ENCODE results near the gene CCDC102B.
"Not testable (repeated sequence)": the region's sequence is repeated elsewhere in the genome, so short reads cannot be mapped to it uniquely, and the experiment has no call there.

Gene CCDC102B

DNA sequence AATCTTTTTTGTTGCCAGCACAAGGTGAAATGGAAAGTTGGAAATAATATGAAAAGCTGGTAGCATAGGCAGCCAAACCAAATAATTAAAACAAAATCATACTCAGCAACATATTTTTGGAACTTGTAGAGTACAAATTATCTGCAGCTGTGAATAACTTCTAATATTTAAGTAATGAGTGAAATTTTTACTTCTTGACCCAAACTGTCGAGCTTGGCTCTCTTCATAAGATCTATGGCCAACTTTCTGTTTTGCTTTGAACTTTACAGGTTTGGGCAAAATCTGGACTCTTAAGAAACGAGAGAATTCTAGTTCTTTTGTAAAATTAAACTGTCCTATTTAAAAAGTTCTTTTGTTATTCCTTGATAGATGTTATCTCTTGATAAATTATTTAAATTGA, 25.6 kb upstream of the CCDC102B start:
- Histone ChIP-seq H3K4me3 (ENCODE audit: control insufficient read depth in 1 of 7, extremely low read depth in 1 of 7, insufficient read depth in 4 of 7, low read depth in 2 of 7, low read length in 6 of 7) (no peak overlapping the region), H3K27me3 (replicated peaks in 2 of 5; ENCODE audit: control insufficient read depth in 4 of 5, insufficient read depth in 5 of 5, low read length in 4 of 5) (no peaks in the 10 kb centered on the region), H3K27ac (ENCODE audit: insufficient read depth in 1 of 2, low read depth in 1 of 2, low read length in 2 of 2, poor library complexity in 1 of 2, severe bottlenecking in 2 of 2) (no peak overlapping the region), H3K4me1 (ENCODE audit: control extremely low read depth in 1 of 4, control insufficient read depth in 4 of 4, insufficient read depth in 4 of 4, low read length in 3 of 4) (no peaks in the 10 kb centered on the region), H3K9me3 (ENCODE audit: control extremely low read depth in 1 of 5, control insufficient read depth in 4 of 5, insufficient read depth in 2 of 5, low read depth in 1 of 5, low read length in 4 of 5) (no peaks in the 10 kb centered on the region), H3K36me3 (ENCODE audit: control insufficient read depth in 4 of 4, insufficient read depth in 4 of 4, low read length in 3 of 4) (no peaks in the 10 kb centered on the region)
- 100% methylated on average over 1 of the region's 2 CpGs for WGBS (ENCODE audit: insufficient coverage)
- no peak for DNase-seq
- CTCF ChIA-PET: no interaction called here
- POLR2A ChIA-PET: no interaction called here

DNA sequence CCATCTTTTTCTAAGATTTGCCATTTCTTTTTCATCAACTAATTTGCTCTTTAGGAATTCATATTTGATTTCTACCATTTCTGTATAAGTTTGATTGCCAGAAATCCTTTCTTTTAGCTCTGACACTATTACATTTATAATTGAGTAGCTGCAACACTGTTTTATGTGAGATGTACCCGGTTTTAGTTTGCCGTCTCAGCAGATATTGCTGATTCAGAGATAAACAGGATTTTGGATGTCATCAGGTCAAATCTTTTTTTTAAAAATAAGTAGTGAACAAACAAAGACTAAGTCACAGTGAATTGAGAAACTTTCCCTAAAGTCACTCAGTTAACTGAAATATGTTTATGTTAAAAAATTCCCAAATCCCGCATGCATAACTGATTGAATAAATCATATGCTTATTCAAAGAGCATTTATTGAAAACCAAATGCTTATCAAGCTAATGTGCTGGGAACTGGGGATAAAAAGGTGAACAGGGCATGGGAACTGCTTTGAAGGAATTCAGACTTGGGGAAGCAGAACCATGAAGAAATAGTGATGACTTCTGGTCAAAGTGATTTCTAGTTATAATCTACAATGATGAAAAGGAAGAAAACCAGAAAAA, 19.5 kb upstream of the CCDC102B start:
- CTCF ChIA-PET: no interaction called here

DNA sequence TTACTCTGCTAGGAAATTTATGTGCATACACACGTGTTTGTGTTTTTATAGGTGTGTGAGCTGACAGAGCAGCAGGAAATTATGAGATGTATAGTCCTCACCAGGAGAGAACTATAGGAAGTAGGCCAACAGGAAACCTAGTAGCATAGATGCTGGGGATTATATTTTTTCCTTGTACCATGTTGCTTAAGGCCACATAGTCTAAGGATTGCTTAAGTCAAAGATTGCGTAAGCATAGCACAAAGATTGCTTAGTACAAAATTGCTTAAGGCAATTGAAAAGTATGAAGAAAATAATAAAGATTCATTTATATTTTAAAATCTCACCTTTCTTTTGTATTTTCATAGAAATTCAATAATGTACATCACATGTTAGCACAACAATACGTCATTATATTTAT, 18.7 kb upstream of the CCDC102B start:
- no peaks in the 10 kb centered on the region for H3K4me1 ChIP-seq (ENCODE audit: control extremely low read depth in 1 of 4, control insufficient read depth in 4 of 4, insufficient read depth in 4 of 4, low read length in 3 of 4)
- H3K27me3 ChIP-seq (replicated peaks in 2 of 5; ENCODE audit: control insufficient read depth in 4 of 5, insufficient read depth in 5 of 5, low read length in 4 of 5): no peaks in the 10 kb centered on the region
- no peak for DNase-seq
- no peak overlapping the region for H3K27ac ChIP-seq (ENCODE audit: insufficient read depth in 1 of 2, low read depth in 1 of 2, low read length in 2 of 2, poor library complexity in 1 of 2, severe bottlenecking in 2 of 2)
- ChIA-PET CTCF (no interaction called here), POLR2A (no interaction called here)
- no CpG with 5 or more reads among the region's 3 CpGs for WGBS (ENCODE audit: insufficient coverage)
- H3K4me3 ChIP-seq (ENCODE audit: control insufficient read depth in 1 of 7, extremely low read depth in 1 of 7, insufficient read depth in 4 of 7, low read depth in 2 of 7, low read length in 6 of 7): no peak overlapping the region
- H3K36me3 ChIP-seq (ENCODE audit: control insufficient read depth in 4 of 4, insufficient read depth in 4 of 4, low read length in 3 of 4): no peaks in the 10 kb centered on the region
- no peaks in the 10 kb centered on the region for H3K9me3 ChIP-seq (ENCODE audit: control extremely low read depth in 1 of 5, control insufficient read depth in 4 of 5, insufficient read depth in 2 of 5, low read depth in 1 of 5, low read length in 4 of 5)

More for the DNA sequence above, 19.5 kb upstream of the CCDC102B start:
- Histone ChIP-seq H3K9me3 (ENCODE audit: control extremely low read depth in 1 of 5, control insufficient read depth in 4 of 5, insufficient read depth in 2 of 5, low read depth in 1 of 5, low read length in 4 of 5) (no peaks in the 10 kb centered on the region), H3K27ac (ENCODE audit: insufficient read depth in 1 of 2, low read depth in 1 of 2, low read length in 2 of 2, poor library complexity in 1 of 2, severe bottlenecking in 2 of 2) (no peak overlapping the region), H3K36me3 (ENCODE audit: control insufficient read depth in 4 of 4, insufficient read depth in 4 of 4, low read length in 3 of 4) (no peaks in the 10 kb centered on the region), H3K4me1 (ENCODE audit: control extremely low read depth in 1 of 4, control insufficient read depth in 4 of 4, insufficient read depth in 4 of 4, low read length in 3 of 4) (no peaks in the 10 kb centered on the region), H3K27me3 (replicated peaks in 2 of 5; ENCODE audit: control insufficient read depth in 4 of 5, insufficient read depth in 5 of 5, low read length in 4 of 5) (no peaks in the 10 kb centered on the region), H3K4me3 (ENCODE audit: control insufficient read depth in 1 of 7, extremely low read depth in 1 of 7, insufficient read depth in 4 of 7, low read depth in 2 of 7, low read length in 6 of 7) (no peak overlapping the region)
- no CpG with 5 or more reads among the region's 3 CpGs for WGBS (ENCODE audit: insufficient coverage)
- no peak for DNase-seq
- POLR2A ChIA-PET: no interaction called here

DNA sequence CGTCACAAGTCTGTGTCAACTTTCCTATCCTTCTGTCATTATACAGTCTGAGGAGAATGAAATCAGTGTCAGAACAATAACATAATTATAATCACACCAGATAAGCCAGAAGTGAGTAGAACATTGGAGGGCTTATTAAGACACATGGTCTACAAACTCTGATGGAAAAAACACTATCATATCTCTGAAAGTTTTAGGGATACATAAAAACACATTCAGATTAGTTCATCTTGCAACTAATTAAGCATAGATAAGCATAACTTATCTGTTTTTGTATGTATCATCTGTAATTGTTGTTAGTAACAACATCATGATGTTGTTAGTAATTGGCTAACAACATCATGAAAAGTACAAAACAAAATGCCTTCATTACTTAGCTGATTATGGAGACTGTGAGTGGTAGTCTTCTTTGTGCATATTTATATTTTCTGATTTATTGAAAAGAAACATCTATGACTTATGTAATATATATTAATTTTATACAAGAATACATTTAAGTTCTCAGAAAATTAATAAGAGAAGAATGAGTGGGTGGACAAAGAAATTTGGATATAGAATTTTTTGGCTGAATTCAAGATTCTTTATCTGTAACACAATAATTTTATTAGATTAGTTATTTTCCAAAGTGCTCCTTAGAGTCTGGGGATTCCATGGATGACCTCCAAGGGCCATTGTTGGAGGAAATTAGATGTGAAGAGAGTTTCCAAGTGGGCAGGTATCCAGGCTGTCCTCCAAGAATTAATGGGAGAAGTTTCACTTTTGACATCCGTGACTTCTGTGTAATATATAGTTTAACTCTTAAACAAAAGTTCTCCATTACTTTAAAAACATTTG, 16.9 kb upstream of the CCDC102B start:
- H3K4me3 ChIP-seq (ENCODE audit: control insufficient read depth in 1 of 7, extremely low read depth in 1 of 7, insufficient read depth in 4 of 7, low read depth in 2 of 7, low read length in 6 of 7): no peak overlapping the region
- H3K36me3 ChIP-seq (ENCODE audit: control insufficient read depth in 4 of 4, insufficient read depth in 4 of 4, low read length in 3 of 4): no peaks in the 10 kb centered on the region
- DNase-seq: no peak
- ChIA-PET CTCF (no interaction called here), POLR2A (no interaction called here)
- H3K27ac ChIP-seq (ENCODE audit: insufficient read depth in 1 of 2, low read depth in 1 of 2, low read length in 2 of 2, poor library complexity in 1 of 2, severe bottlenecking in 2 of 2): no peak overlapping the region
- H3K27me3 ChIP-seq (replicated peaks in 2 of 5; ENCODE audit: control insufficient read depth in 4 of 5, insufficient read depth in 5 of 5, low read length in 4 of 5): no peaks in the 10 kb centered on the region
- no peaks in the 10 kb centered on the region for H3K4me1 ChIP-seq (ENCODE audit: control extremely low read depth in 1 of 4, control insufficient read depth in 4 of 4, insufficient read depth in 4 of 4, low read length in 3 of 4)
- H3K9me3 ChIP-seq (ENCODE audit: control extremely low read depth in 1 of 5, control insufficient read depth in 4 of 5, insufficient read depth in 2 of 5, low read depth in 1 of 5, low read length in 4 of 5): no peaks in the 10 kb centered on the region
- WGBS (ENCODE audit: insufficient coverage): no CpG with 5 or more reads among the region's 2 CpGs

DNA sequence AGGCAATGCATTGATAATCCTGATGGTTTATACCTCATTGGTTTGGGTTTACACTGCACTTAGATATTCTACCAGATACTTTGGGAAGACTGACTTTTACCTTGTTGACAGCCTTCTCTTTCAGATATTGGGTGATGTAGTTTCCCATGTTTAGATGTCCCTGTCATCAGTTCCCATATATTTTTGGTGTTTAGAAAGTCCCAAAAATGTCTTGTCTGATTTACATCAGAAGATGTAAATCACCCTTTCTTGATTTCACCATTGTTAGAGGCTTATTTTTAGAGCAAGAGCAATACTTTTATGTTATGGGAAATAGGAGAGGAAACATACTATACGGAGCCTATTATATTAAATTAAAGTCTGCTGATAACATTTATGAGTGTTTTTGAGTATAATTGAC, 14.4 kb upstream of the CCDC102B start:
- POLR2A ChIA-PET: no interaction called here
- H3K36me3 ChIP-seq (ENCODE audit: control insufficient read depth in 4 of 4, insufficient read depth in 4 of 4, low read length in 3 of 4): no peaks in the 10 kb centered on the region
- no peak overlapping the region for H3K4me3 ChIP-seq (ENCODE audit: control insufficient read depth in 1 of 7, extremely low read depth in 1 of 7, insufficient read depth in 4 of 7, low read depth in 2 of 7, low read length in 6 of 7)
- CTCF ChIA-PET: no interaction called here
- no peaks in the 10 kb centered on the region for H3K4me1 ChIP-seq (ENCODE audit: control extremely low read depth in 1 of 4, control insufficient read depth in 4 of 4, insufficient read depth in 4 of 4, low read length in 3 of 4)
- H3K9me3 ChIP-seq (ENCODE audit: control extremely low read depth in 1 of 5, control insufficient read depth in 4 of 5, insufficient read depth in 2 of 5, low read depth in 1 of 5, low read length in 4 of 5): no peaks in the 10 kb centered on the region
- no peak overlapping the region for H3K27ac ChIP-seq (ENCODE audit: insufficient read depth in 1 of 2, low read depth in 1 of 2, low read length in 2 of 2, poor library complexity in 1 of 2, severe bottlenecking in 2 of 2)
- H3K27me3 ChIP-seq (replicated peaks in 2 of 5; ENCODE audit: control insufficient read depth in 4 of 5, insufficient read depth in 5 of 5, low read length in 4 of 5): no peaks in the 10 kb centered on the region
- no peak for DNase-seq
- WGBS (ENCODE audit: insufficient coverage): no CpG with 5 or more reads among the region's 1 CpG

DNA sequence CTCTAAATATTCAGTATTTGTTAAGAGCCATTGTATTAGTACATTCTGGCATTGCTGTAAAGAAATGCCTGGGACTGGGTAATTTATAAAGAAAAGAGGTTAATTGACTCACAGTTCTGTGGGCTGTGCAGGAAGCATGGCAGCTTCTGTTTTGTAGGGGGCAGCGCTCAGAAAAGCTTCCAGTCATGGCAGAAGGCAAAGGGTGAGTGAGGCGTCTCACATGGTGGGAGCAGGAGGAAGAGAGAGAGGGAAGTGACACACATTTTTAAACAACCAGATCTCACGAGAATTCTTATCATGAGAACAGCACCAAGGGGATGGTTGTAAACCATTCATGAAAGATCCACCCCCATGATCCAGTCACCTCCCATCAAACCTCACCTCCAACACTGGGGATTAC, 13.8 kb upstream of the CCDC102B start:
- POLR2A ChIA-PET: no interaction called here

DNA sequence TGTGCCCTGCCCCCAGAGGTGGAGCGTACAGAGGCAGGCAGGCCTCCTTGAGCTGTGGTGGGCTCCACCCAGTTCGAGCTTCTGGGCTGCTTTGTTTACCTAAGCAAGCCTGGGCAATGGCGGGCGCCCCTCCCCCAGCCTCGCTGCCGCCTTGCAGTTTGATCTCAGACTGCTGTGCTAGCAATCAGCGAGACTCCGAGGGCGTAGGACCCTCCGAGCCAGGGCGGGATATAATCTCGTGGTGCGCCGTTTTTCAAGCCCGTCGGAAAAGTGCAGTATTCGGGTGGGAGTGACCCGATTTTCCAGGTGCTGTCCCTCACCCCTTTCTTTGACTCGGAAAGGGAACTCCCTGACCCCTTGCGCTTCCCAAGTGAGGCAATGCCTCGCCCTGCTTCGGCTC, 7.6 kb upstream of the CCDC102B start:
- H3K4me1 ChIP-seq (ENCODE audit: control extremely low read depth in 1 of 4, control insufficient read depth in 4 of 4, insufficient read depth in 4 of 4, low read length in 3 of 4); H3K36me3 ChIP-seq (ENCODE audit: control insufficient read depth in 4 of 4, insufficient read depth in 4 of 4, low read length in 3 of 4); POLR2A ChIA-PET; H3K27me3 ChIP-seq (replicated peaks in 2 of 5; ENCODE audit: control insufficient read depth in 4 of 5, insufficient read depth in 5 of 5, low read length in 4 of 5); H3K27ac ChIP-seq (ENCODE audit: insufficient read depth in 1 of 2, low read depth in 1 of 2, low read length in 2 of 2, poor library complexity in 1 of 2, severe bottlenecking in 2 of 2); DNase-seq; CTCF ChIA-PET; H3K9me3 ChIP-seq (ENCODE audit: control extremely low read depth in 1 of 5, control insufficient read depth in 4 of 5, insufficient read depth in 2 of 5, low read depth in 1 of 5, low read length in 4 of 5); H3K4me3 ChIP-seq (ENCODE audit: control insufficient read depth in 1 of 7, extremely low read depth in 1 of 7, insufficient read depth in 4 of 7, low read depth in 2 of 7, low read length in 6 of 7): not testable (repeated sequence)
- 95% methylated on average over 10 of the region's 22 CpGs for WGBS (ENCODE audit: insufficient coverage)

More for the DNA sequence above, 13.8 kb upstream of the CCDC102B start:
- Histone ChIP-seq H3K27me3 (replicated peaks in 2 of 5; ENCODE audit: control insufficient read depth in 4 of 5, insufficient read depth in 5 of 5, low read length in 4 of 5) (no peaks in the 10 kb centered on the region), H3K9me3 (ENCODE audit: control extremely low read depth in 1 of 5, control insufficient read depth in 4 of 5, insufficient read depth in 2 of 5, low read depth in 1 of 5, low read length in 4 of 5) (no peaks in the 10 kb centered on the region), H3K4me3 (ENCODE audit: control insufficient read depth in 1 of 7, extremely low read depth in 1 of 7, insufficient read depth in 4 of 7, low read depth in 2 of 7, low read length in 6 of 7) (no peak overlapping the region), H3K27ac (ENCODE audit: insufficient read depth in 1 of 2, low read depth in 1 of 2, low read length in 2 of 2, poor library complexity in 1 of 2, severe bottlenecking in 2 of 2) (no peak overlapping the region), H3K4me1 (ENCODE audit: control extremely low read depth in 1 of 4, control insufficient read depth in 4 of 4, insufficient read depth in 4 of 4, low read length in 3 of 4) (no peaks in the 10 kb centered on the region), H3K36me3 (ENCODE audit: control insufficient read depth in 4 of 4, insufficient read depth in 4 of 4, low read length in 3 of 4) (no peaks in the 10 kb centered on the region)
- CTCF ChIA-PET: no interaction called here
- no CpG with 5 or more reads among the region's 3 CpGs for WGBS (ENCODE audit: insufficient coverage)
- no peak for DNase-seq

Data from common myeloid progenitor, CD34-positive (primary cell).